HG03520 (cell line): ENCODE results near the gene IL4R.
"Not testable (repeated sequence)": the region's sequence is repeated elsewhere in the genome, so short reads cannot be mapped to it uniquely, and the experiment has no call there.

Source experiments
- ATAC-seq: cut with Tn5 transposase; IDR thresholded peaks from one replicate; pipeline ENCODE4 v1.9.1; 2021; ENCODE audit warnings: mild to moderate bottlenecking, moderate library complexity; ENCODE audit not compliant: unreplicated experiment

Gene IL4R

DNA sequence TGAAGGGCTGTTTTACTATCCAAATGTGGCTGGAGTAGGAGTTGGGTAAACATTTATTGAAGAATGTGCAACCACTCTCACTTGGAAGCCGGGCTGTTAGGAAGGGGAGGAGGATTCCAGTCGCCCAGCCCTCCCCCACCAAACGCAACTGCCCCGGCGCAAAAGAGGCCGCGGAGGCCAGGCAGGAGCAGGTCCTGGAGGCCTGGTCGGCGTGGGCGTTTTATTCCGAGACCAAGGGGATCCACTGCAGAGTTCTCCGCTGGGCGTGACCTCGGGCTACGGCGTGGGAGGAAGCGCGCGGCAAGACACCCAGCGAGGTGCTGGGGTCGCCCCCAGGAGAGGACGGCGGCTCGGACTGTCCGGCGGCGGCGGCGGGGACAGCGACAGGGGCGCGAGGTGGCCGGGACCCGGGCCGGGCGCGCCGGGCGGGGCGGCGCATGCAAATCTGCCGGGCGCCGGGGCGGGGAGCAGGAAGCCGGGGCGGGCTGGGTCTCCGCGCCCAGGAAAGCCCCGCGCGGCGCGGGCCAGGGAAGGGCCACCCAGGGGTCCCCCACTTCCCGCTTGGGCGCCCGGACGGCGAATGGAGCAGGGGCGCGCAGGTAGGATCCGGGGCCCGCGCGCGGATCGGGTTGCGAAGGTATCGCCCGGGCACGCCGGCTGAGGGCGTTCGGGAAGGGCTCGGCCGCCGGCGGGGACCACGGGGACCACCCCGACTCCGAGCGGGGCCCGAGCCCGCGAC is at the start of gene IL4R:
TSS of gene IL4R (plus strand) at position 553 of the 739 bp plus-strand sequence. CDS start 26,230 bp downstream, outside the sequence.
- ATAC-seq: peak; percentile 49

DNA sequence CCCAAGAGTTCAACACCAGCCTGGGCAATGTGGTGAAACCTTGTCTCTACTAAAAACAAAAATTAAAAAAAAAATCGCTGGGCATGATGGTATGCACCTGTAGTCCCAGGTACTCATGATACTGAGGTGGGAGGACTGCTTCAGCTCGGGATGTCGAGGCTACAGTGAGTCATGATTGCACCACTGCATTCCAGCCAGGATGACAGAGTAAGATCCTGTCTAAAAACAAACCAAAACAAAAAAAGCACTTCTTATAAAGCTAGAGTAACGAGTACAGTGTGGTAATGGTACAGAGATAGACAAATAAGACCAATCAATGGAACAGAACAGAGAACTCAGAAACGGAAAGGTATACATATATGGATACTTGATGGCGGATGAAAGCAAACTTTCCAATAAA is 49.6 kb upstream of the IL4R start:
- ATAC-seq: no peak

DNA sequence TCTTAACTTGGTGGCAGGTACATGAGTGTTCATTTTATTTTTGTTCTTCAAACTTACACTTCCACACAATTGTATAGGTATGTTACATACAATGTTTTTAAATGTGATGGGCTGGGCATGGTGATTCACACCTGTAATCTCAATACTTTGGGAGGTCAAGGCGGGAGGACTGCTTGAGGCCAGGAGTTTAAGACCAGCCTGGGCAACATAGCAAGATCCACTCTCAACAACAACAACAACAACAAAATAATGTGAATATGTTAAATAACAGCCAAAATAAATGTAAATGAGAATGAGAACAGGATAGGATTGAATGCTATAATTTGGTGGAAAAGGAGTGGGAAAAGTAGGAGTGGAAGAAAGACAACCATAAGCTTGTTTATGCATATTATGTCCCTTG is 47.8 kb upstream of the IL4R start:
- ATAC-seq: no peak

DNA sequence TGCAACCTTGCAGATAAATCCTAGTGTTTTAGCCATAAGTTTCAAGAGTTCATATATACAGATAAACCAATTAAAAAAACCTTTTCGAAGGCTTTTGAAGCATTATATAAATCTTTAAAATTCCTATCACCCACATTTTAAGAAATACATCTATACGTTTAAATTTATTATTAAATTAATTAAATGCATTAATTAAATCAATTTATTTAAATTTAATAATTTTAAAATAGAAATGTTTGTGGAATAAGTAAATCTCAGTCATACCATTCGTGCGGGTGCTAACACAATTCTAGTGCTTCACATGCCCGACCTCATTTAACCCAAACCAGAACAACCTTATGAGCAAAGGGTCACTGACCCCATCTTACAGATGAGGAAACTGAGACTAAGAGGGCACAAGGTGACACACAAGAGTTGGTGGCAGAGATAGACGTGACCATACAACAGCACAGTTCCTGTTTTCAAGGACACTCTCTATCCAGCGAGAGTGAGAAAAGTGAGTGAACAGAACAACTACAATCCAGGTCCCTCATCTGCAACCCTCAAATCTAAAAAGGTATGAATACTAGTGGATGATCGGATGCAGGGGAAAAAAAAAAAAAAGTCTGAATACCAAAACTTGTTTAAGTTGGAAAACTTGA is 46.6 kb upstream of the IL4R start:
- ATAC-seq: no peak

DNA sequence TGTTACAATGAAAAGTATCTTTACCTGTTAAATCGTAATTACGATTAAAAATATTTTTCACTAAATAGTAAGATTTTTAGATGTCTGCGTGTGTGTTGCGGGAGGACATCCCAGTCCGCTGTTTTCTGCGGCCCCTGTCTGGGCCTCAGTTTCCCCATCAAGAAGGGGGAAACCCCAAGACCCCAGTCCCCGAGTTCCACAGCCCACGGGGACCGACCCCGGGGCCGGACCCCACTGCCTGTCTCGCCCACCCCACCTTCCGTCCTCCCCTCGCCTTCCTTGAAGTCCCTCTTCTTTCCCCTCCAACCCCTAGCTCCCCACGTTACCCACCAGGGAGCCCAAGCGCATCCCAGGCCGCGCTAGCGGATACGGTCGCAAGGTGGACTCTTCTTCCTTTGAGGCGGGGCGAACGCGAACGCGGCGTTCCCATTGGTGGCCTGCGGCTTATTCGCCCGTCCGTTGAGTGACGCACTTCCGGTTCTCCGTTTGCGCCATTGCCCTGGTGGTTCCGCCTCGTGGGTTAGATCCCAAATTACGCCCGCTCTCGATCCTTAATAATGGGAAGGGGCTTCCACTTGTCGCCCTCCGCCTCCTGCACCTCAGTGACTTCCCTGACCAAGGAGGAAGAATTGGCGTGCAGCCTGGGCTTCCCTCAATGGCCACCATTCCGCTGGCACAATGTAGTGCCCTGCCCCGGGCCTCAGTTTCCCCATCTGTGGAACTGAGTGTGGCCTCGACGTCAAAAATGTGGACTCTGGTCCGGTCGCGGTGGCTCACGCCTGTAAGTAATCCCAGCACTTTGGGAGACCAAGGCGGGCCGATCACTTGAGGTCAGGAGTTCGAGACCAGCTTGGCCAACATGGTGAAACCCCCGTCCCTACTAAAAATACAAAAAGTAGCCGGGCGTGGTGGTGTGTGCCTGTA is 45.1 kb upstream of the IL4R start, which contains the start of gene NSMCE1:
TSS of gene NSMCE1 (minus strand) at position 397 of the 924 bp plus-strand sequence. CDS start 11,202 bp downstream, outside the sequence.
- peak; percentile 95 for ATAC-seq

DNA sequence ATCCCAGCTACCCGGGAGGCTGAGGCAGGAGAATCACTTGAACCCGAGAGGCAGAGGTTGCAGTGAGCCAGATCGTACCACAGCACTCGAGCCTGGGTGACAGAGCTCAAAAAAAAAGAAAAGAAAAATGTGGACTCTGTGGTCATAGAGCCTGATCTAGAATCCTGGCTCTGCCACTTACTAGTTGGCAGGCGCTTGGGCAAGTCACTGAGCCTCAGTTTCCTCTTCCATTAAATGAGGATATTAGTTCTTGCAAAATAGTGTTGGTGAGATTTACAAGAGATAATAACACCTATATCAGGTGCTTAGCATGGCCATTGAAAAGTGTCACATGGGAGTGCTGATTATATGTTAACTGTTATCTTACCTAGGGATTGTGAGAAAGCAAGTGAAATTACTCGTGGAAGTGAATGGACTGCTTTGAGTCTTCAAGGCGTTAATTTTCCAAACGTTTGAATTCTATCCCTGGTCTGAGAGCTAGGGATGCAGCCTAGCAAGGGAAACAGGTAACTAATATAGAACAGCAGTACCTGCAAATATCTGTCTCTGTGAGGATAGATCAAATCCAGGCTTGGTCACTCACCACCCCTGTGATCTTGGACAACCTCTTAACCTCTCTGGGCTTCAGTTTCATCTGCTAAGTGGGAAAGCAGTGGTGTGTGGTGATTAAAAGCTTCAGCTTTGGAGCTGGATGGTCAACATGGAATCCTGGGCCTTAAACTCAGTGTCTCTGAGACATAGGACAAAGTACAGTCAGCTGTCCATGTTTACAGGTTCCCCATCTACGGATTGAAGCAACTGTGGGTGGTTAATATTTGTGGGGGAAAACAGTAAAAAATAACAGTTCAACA is 44.2 kb upstream of the IL4R start:
- no peak for ATAC-seq

DNA sequence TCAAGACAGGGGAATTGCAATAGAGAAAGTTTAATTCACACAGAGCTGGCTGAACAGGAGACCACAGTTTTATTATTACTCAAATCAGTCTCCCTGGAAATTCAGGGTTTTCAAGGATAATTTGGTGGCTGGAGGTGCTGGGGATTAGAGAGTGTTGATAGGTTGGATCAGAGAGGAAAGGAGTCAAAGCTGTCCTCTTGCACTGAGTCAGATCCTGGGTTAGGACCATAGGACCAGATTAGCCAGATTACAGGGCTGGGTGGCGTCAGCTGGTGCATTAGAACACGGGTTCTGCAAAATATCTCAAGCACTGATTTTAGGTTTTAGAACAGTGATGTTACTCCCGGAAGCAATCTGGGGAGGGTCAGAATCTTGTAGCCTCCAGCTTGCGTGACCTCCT is 43.4 kb upstream of the IL4R start:
- no peak for ATAC-seq

DNA sequence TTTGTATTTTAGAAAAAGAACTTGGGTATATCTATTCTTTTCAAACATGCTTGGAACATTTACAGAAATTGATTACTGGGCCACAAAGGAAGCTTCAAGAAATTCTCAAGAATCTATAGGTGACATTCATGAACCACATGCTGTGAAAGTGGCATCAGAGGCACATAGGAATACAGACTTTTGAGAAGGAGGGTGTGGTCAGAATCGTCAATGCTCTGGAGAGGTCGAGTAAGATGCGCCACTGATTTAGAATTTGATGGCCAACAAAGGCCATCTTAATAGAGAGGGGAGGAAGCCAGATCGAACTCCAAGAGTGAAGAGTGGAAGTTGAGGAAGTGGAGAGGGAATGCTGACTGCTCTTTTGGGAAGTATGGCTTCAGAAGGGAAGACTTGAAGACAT is 41.7 kb upstream of the IL4R start:
- ATAC-seq: no peak

DNA sequence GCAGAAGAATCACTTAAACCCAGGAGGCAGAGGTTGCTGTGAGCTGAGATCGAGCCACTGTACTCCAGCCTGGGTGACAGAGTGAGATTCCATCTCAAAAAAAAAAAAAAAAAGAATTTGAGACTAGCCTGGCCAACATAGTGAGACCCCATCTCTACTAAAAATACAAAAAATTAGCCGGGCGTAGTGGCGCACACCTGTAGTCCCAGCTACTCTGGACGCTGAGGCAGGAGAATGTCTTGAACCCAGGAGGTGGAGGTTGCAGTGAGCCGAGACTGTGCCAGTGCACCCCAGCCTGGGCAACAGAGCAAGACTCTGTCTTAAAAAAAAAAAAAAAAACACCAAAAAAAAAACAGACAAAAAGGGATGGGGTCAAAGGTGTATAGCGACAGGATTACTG is 41.1 kb upstream of the IL4R start:
- ATAC-seq: not testable (repeated sequence)

DNA sequence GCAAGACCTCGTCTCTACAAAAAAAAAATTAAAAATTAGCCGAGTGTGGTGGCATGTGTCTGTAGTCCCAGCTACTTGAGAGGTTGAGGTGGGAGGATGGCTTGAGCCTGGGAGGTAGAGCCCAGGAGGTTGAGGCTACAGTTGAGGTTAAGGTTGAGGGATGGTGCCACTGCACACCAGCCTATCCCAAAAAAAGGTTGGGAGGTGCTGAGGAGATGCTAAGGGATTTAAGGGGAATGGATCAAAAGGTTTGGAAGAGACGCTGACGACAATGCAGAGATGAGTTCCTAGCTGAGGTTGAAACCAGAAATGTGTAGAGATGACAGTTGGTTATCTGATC is 40.5 kb upstream of the IL4R start:
- ATAC-seq: no peak

DNA sequence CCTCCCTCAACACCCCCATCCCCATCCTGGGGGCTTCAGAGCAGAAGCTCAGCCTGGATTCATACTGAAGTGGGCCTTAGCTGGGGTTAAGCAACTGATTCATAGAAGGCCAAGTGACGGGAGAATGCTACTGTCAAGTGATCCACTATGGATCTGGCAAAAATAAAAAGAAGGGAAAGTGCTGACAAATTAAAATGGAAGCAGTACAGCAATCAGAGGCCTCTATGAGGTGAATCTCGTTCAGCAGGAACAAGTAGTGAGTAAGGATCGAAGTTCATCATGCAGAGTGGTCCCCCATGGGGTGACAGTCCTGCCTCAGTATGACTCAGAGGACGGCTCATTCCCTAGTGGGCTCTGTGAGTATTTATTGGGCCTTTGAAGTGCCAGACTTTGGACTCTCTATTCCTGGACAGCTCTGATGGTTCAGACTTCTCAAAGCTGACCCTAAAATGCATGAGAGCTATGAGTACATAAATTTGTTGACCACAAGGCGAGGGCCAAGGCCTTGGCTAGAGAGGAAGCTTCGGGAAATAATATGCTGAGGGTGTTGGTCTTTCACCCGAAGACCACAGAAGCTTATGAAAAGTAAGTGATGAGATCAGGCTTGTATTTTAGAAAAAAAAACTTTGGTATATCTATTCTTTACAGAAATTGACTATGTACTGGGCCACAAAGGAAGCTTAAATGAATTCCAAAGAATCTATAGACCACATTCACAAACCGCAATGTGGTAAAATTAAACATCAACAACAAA is 39.9 kb upstream of the IL4R start:
- no peak for ATAC-seq

DNA sequence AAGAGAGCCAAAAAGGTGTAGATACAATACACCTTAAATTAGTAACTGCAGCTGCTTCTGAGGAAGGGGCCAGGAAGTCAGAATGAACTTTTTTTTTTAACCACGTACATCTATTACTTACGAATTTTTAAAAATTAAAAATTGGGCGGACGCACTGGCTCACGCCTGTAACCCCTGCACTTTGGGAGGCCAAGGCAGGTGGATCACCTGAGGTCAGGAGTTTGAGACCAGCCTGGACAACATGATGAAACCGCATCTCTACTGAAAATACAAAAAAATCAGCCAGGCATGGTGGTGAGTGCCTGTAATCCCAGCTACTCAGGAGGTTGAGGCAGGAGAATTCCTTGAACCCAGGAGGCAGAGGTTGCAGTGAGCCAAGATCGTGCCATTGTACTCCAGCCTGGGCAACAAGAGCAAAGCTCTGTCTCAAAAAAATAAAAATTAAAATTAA is 39.3 kb upstream of the IL4R start:
- not testable (repeated sequence) for ATAC-seq

DNA sequence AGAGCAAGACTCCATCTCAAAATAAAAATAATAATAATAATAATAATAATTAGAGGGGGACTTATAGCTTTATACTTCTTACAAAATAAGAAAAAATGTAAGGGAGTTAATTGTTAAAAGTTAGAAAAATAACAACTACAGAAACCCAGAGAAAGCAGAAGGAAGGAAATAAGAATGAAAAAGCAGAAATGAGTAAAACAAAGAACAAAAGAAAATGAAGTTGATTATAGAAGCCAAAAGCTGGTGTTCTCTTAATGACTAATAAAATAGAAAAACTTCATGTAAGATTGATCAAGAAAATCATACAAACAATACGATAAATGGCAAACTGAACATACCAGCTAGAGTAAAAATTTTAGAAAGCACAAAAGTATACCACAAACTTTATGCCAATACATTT is 38.4 kb upstream of the IL4R start:
- ATAC-seq: no peak

DNA sequence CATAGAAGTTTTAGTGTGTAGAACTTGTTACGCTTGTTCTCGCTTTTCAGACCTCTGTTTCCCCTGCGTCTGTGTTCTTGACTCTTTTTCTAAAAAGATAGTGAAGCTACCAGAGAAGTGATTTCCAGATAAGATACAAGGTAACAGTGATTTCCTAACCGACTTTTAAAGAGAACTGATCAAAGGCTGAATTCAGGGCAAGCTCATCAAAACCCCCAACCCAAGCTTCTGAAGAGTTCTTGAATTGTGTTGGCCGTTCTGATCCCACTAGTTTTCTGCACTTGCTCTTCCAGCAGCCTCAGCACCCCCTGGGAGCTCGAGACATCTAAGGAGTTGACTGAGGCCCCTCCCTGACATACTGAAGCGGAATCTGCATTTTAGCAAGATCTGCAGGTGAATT is 32.5 kb upstream of the IL4R start:
- ATAC-seq: no peak

DNA sequence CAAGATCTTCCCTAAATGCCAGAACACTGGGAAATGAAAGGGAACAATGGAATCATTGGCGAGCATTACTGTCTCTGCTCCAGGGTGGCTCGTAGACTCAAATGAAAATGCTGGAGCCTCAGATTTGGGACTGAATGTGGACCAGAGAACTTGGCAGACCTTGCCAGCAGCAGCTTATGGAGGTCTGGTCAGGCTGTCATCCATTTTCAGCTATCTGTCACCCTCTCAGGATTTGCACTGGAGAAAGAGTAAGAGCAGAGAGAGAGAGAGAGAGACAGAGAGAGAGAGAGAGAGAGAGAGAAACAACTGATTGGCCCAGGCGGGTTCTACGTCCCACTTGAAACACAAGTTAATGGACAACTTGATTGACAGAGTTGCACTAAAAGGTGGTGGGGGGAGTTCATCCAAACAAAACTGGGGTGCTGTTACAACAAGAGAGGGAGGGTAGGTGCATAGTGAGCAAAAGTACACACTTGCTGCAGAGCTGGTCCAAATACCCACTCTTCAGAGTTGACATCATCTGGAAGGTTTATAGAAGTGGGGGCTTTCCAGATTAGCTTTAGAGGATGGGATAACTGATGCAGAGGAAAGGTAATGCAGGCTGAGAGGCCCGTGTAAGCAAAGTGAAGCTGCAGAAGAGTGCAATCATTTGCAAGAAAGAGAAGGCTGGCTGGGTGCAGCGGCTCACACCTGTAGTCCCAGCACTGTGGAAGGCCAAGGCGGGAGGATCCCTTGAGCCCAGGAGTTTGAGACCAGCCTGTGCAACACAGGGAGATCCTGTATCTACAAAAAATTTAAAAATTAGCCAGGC is 28.7 kb upstream of the IL4R start:
- ATAC-seq: no peak

DNA sequence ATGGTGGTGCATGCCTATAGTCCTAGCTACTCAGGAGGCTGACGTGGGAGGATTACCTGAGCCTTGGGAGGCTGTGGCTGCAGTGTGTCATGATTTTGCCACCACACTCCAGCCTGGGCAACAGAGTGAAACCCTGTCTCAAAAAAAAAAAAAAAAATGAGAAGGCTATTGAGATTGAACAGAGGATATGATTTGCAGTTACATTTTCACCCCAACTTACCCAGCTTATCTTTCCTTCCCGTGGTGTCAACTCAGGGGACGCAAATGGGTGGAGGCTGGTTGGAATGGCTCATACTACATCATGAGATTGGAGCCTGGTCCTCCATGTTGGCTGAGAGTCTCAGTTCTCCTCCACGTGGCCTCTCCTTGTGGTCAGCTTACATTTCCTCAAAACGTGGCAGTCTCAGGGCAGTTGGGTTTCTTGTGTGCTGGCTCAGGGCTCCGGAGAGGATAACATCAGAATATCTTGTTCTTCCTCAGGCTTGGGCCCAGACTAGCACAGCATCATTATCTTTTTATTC is 28.0 kb upstream of the IL4R start:
- no peak for ATAC-seq

DNA sequence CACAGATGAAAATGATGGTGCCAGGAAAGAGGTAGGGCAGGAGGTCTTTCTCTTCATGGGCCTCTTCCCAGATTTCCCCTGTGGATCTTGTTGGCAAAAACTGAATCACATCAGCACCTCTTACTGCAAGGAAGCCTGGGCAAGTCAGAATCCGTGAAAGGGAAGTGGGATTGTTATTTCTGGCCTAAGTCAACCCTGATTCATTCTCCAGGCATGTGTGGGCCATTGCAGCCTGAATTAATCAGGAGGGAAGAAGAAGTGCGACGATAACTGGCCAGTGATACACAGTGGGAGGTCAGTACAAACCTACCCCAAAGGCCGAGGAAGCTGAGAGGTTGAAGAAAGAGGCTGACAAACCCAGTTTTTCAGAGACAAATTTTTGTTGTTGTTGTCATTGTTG is 27.3 kb upstream of the IL4R start:
- no peak for ATAC-seq

DNA sequence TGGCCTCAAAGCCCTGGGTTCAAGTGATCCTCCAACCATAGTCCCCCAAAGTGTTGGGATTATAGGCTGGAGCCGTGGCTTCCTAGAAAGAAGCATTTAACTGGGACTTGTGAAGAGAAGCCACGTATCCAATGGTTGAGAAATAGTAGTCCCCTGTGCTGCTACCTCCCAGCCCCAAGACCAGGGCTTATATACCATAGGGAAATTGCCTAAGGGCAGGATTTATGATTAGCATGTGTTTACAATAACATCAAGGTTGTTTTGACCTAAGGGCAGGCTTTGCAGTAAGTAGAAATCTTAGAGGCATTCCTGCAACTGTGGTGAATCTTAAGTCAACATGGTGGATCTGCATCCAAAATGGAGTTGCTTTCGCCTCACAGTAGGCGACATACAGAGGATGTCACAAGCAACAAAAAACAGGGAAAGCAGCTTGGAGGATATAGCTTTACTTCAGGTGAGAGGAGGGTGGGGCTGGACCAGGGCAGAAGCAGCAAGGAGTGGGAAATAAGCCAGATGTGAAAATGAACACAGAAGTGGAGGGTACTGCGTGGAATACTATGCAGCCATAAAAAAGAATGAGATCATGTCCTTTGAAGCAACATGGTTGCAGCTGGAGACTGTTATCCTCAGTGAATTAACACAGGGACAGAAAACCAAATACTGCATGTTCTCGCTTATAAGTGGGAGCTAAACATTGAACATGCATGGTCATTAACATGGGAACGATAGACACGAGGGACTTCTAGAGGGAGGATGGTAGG is 26.5 kb upstream of the IL4R start:
- no peak for ATAC-seq
